Astrocyte (in vitro differentiated cells and primary cell): ENCODE measurements around the gene TNFSF15.

Source experiments
- EZH2 ChIP-seq: IDR thresholded peaks from 2 replicates; pipeline ENCODE4 v1.6.1; 2012; ENCODE audit warnings: mild to moderate bottlenecking, low read length, inconsistent platforms; ENCODE audit not compliant: insufficient read depth
- TF ChIP-seq, protein P1 (sequence below): IDR thresholded peaks from 2 replicates; pipeline ENCODE4 v1.5.1; 2011; ENCODE audit warnings: low read depth, mild to moderate bottlenecking, inconsistent platforms, low read length, moderate library complexity; ENCODE audit not compliant: insufficient read depth

DNA sequence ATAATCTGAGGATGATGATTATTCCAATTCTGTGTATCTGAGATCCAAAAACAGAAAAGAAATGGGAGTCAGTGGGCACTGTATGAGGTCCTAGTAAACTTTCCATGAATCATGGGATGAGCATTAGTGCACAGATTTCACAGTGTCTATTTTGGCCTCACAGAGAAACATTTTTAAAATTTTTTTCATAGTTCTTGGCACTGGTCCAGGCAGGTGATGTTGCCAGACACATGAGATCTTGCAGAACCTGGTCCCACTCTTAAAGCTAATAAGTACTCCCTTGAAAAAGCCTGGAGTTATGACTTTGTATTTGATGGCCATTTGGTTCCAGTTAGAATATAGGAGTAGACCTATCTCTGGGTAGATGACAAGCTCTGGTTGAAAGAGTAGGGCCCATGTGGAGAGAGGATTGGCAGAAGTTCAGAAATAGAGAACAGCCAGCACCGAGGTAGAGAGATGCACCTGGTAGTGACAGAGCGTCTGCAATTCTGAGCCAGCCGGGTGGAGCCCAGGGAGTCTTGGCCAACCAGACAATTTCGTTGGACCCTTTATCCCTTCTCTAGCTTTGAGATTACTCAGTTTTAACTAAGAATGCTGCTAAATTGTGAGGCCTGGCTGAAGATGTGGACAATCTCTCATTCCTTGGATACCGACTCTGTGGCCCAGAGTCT is 6.3 kb upstream of the TNFSF15 start:
- TF ChIP-seq, protein P1, sequence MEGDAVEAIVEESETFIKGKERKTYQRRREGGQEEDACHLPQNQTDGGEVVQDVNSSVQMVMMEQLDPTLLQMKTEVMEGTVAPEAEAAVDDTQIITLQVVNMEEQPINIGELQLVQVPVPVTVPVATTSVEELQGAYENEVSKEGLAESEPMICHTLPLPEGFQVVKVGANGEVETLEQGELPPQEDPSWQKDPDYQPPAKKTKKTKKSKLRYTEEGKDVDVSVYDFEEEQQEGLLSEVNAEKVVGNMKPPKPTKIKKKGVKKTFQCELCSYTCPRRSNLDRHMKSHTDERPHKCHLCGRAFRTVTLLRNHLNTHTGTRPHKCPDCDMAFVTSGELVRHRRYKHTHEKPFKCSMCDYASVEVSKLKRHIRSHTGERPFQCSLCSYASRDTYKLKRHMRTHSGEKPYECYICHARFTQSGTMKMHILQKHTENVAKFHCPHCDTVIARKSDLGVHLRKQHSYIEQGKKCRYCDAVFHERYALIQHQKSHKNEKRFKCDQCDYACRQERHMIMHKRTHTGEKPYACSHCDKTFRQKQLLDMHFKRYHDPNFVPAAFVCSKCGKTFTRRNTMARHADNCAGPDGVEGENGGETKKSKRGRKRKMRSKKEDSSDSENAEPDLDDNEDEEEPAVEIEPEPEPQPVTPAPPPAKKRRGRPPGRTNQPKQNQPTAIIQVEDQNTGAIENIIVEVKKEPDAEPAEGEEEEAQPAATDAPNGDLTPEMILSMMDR = no peak
- TF ChIP-seq EZH2 = no peak
